Body of pancreas (tissue), 4 donors: ENCODE data around the gene NFIA.

ENCODE experiments used
- CTCF ChIP-seq, 7 experiments: fragments of 450-650 bp in 4 of 7; fragments of 200-600 bp in 3 of 7; sonication (generic) in 3 of 7; IDR thresholded peaks; one replicate each; pipeline ENCODE4 v1.5.1; 2016 to 2019; ENCODE audit warnings: antibody characterized with exemption in 7 of 7
- POLR2A ChIP-seq, 3 donors: fragments of 450-650 bp; IDR thresholded peaks; one replicate each; pipeline ENCODE4 v1.6.1; 2016; ENCODE audit warnings: antibody characterized with exemption in 3 of 3, mild to moderate bottlenecking in 2 of 3

GRCh38 chr1:61081686-61082310 is 563 bp upstream of the NFIA start:
- TF ChIP-seq POLR2A (IDR thresholded peaks at IDR 0.05): peak in 1 of 3 donors; percentile 13
- TF ChIP-seq CTCF (IDR thresholded peaks at IDR 0.05): no peak
